GM19193 (cell line): Measurements from ENCODE around the gene KIR3DL1.
"Not testable (repeated sequence)": the region's sequence is repeated elsewhere in the genome, so short reads cannot be mapped to it uniquely, and the experiment has no call there.

Experiments used
- POLR2A ChIP-seq: IDR thresholded peaks from 4 replicates; pipeline ENCODE4 v1.6.1; 2011; ENCODE audit not compliant: insufficient read depth, insufficient read length; ENCODE audit errors: extremely low read depth

KIR3DL1 gene

DNA sequence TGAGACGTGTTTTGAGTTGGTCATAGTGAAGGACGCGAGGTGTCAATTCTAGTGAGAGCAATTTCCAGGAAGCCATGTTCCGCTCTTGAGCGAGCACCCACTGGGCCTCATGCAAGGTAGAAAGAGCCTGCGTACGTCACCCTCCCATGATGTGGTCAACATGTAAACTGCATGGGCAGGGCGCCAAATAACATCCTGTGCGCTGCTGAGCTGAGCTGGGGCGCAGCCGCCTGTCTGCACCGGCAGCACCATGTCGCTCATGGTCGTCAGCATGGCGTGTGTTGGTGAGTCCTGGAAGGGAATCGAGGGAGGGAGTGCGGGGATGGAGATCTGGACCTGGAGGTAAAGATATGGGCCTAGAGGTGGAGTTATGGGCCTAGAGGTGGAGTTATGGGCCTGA, at the start of gene KIR3DL1:
KIR3DL1 (plus strand) TSS at position 218 of the 400 bp plus-strand sequence.
- TF ChIP-seq POLR2A = not testable (repeated sequence)

DNA sequence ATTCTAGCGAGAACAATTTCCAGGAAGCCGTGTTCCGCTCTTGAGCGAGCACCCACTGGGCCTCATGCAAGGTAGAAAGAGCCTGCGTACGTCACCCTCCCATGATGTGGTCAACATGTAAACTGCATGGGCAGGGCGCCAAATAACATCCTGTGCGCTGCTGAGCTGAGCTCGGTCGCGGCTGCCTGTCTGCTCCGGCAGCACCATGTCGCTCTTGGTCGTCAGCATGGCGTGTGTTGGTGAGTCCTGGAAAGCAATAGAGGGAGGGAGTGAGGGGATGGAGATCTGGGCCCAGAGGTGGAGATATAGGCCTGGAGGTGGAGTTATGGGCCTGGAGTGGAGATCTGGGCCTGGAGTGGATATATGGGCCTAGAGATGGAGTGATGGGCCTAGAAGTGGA, 46.6 kb upstream of the KIR3DL1 start, which contains the start of gene KIR2DL1:
KIR2DL1 (plus strand) TSS at position 148 of the 400 bp plus-strand sequence; CDS start at position 206, 58 bp downstream.
- TF ChIP-seq POLR2A = not testable (repeated sequence)

DNA sequence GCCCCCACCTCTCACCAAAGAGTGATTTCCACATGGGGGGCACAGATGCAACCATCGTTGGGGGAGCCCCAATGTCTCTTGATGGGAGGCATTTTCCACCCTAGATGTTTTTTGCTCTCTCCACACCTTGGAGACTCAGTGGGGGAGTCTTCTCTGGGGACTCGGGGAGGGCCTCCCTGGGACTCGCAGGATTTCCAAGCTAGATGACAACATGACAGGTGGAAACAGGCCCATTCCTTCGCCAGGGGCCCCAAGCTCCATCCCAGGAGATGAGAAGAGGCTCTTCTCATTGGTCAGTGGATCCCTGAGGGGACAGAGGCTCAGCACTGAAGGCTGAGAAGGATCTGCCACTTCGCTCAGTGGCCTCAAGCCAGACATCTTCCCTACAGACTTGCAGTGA, 25.6 kb upstream of the KIR3DL1 start:
- no peak for TF ChIP-seq POLR2A

DNA sequence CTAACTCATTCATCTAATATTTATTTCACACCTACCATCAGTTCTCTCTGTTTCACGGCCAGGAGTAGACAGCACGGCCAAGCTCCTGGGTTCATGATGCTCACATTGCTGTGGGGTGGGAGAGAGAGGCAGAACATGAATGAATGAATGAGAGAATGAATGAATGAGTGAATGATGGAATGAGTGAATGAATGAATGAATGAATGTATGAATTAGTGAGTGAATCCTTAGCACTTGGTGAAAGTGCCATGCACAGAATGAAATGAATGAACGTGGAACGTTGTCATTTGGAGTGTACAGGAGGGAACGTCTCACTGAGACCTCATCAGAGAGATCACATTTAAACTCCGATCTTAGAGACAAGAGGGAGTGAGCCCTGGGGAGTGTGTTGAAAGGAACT, 24.8 kb upstream of the KIR3DL1 start:
- TF ChIP-seq POLR2A = no peak

DNA sequence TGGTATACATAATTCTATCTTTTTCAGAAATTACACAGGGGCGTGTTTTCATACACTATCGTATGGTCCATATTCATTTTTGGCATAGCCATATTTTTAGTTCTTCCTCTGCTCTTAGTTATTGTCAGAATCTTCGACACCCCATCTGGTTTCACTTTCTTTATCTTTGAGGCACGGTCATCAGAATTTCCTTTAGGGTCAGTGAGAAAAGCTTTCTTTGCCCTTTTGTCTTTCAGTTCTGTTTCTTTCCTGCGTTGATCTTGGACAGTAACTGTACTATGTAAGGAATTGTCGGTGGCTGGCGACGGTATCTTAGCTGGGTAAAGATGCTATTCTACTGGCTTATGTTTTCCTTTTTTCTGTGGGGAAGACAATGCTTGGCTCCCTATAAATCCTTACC, 23.5 kb upstream of the KIR3DL1 start:
- no peak for TF ChIP-seq POLR2A

DNA sequence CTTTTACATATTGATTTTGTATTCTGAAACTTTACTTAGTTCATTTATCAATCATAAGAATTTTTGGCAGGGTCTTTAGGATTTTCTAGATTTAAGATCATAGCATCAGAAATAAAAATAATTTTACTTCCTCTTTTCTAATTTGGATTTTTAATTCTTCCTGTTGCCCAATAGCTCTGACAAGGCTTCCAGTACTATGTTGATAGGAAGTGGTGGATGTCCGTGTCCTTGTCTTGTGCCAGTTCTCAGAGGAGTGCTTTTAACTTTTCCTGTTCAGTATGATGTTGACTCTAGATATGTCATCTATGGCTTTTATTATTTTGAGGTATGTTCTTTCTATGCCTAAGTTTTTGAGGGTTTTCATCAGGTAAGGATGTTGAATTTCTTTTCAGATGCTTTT, 20.5 kb upstream of the KIR3DL1 start:
- TF ChIP-seq POLR2A = no peak

DNA sequence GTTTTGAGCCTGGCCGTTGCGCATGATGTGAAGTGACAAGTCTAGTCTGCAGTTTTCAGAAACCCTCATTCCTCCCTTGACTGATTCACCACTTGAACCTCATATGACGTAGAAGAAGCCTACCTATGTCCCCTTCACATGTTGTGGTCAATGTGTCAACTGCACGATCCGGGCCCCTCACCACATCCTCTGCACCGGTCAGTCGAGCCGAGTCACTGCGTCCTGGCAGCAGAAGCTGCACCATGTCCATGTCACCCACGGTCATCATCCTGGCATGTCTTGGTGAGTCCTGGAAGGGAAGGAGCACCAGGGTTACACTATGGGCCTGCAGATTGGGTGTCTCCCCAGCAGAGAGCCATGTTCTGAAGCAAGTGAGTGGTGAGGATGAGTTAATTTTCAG, 12.9 kb upstream of the KIR3DL1 start, which contains the start of gene KIR2DL4:
KIR2DL4 (plus strand) TSS at position 201 of the 400 bp plus-strand sequence; CDS start at position 243, 42 bp downstream.
- no peak for TF ChIP-seq POLR2A

DNA sequence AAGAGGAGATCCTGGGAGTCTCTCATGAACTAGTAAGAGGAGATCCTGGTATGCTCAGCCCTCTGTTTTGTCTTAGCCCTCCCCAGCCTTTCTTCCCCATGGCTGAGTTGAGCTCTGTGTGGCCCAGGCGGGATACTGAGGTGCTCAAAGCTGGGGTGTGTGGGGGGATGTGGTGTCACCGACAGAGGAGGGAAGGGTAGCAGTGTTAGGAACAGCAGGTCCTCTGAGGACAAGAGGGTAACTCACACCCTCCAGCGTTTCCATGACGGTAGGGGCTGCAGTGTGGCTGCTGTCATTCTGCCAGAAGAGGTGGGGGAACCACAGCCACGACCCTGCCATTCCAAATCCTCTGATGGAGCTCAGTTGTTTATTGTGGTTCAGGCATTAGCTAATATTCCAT, 12.2 kb upstream of the KIR3DL1 start:
- no peak for TF ChIP-seq POLR2A

DNA sequence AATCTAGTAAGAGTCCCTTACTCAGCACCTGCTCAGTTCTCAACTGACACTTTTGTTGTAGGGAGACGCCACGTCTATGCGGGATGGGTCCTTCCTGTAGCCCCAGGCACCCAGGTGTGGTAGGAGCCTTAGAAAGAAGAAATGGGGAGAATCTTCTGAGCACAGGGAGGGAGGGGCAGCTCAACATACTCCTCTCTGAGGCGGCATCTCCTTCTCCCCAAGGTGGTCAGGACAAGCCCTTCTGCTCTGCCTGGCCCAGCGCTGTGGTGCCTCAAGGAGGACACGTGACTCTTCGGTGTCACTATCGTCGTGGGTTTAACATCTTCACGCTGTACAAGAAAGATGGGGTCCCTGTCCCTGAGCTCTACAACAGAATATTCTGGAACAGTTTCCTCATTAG, 11.7 kb upstream of the KIR3DL1 start:
- no peak for TF ChIP-seq POLR2A

DNA sequence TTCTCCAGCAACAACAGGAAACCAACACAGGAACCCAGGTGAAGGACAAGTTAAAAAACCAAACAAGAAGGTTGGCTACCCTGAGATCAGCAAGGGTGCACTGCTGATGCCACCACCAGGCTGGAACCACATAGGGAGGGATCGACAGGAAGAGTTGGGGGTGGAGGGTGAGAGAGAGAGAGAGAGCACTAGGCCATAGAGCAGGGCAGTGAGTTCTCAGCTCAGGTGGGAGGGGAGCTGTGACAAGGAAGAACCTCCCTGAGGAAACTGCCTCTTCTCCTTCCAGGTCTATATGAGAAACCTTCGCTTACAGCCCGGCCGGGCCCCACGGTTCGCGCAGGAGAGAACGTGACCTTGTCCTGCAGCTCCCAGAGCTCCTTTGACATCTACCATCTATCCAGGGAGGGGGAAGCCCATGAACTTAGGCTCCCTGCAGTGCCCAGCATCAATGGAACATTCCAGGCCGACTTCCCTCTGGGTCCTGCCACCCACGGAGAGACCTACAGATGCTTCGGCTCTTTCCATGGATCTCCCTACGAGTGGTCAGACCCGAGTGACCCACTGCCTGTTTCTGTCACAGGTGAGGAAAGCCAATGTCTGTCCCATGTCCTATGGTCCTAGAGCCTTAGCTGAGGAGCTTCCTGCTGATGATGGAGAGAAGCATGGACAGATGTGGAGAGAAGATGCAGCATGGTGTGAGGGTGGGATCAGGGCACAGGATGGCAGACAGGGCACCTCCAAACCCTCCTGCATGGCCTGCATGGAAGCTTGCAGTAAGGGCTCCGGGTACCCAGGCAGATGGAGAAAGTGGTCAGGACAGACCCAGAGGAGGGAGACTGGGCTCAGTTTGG, 10.4 kb upstream of the KIR3DL1 start:
- TF ChIP-seq POLR2A = no peak

DNA sequence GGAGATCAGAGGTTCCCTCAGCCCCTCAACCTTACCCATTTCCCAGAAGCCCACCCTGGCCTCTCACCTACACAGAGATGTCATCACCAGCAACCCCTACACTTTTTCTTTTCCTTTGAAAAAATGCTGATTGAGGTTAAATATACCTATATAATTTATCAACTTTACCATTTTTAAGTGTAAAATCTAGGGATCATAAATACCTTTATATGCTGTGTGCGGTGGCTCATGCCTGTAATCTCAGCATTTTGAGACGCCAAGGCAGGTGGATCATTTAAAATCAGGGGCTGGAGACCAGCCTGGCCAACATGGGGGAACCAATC, 9.8 kb upstream of the KIR3DL1 start:
- no peak for TF ChIP-seq POLR2A

DNA sequence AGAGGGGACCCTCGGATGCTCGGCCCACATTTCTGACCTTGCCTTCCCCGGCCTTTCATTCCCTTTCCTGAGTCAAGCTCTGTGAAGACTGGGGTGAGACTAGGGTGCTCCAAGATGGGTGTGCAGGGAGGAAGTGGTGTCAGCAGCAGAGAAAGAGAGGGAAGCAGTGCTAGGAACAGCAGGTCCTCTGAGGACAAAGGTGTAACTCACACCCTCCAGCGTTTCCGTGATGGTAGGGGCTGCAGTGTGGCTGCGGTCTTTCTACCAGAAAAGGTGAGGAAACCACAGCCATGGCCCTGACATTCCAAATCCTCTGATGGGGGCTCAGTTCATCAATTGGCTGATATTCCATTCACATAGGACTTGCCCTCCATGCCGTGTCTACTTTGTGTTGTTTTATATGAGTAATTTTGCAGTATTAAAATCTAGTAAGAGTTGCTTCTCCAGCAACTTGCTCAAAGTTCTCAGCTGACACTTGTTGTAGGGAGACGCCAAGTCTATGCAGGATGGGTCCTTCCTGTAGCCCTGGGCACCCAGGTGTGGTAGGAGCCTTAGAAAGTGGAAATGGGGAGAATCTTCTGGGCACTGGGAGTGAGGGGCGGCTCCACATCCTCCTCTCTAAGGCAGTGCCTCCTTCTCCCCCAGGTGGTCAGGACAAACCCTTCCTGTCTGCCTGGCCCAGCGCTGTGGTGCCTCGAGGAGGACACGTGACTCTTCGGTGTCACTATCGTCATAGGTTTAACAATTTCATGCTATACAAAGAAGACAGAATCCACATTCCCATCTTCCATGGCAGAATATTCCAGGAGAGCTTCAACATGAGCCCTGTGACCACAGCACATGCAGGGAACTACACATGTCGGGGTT, 1.6 kb downstream of the KIR3DL1 start:
- no peak for TF ChIP-seq POLR2A

DNA sequence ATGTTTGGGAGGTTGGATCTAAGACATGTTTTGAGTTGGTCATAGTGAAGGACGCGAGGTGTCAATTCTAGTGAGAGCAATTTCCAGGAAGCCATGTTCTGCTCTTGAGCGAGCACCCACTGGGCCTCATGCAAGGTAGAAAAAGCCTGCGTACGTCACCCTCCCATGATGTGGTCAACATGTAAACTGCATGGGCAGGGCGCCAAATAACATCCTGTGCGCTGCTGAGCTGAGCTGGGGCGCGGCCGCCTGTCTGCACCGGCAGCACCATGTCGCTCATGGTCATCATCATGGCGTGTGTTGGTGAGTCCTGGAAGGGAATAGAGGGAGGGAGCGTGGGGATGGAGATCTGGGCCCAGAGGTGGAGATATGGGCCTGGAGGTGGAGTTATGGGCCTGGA, 16.2 kb downstream of the KIR3DL1 start, which contains the start of gene KIR2DS4:
KIR2DS4 (plus strand) TSS at position 181 of the 400 bp plus-strand sequence.
- not testable (repeated sequence) for TF ChIP-seq POLR2A

DNA sequence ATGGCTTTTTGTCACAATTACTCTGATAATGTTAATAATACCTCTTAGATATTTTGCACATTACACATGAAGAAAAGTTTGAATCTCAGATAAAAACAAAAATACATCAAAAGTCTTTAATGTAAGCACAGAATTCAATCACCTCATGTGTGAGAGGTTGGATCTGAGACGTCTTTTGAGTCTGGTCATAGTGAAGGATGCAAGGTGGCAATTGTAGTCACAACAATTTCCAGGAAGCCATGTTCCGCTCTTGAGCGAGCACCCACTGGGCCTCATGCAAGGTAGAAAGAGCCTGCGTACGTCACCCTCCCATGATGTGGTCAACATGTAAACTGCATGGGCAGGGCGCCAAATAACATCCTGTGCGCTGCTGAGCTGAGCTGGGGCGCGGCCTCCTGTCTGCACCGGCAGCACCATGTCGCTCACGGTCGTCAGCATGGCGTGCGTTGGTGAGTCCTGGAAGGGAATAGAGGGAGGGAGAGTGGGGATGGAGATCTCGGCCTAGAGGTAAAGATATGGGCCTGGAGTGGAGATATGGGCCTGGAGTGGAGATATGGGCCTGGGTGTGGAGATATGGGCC, 33.9 kb downstream of the KIR3DL1 start, which contains the start of gene KIR3DL2:
KIR3DL2 (plus strand) TSS at position 383 of the 580 bp plus-strand sequence; CDS start at position 416, 33 bp downstream.
- TF ChIP-seq POLR2A = not testable (repeated sequence)

DNA sequence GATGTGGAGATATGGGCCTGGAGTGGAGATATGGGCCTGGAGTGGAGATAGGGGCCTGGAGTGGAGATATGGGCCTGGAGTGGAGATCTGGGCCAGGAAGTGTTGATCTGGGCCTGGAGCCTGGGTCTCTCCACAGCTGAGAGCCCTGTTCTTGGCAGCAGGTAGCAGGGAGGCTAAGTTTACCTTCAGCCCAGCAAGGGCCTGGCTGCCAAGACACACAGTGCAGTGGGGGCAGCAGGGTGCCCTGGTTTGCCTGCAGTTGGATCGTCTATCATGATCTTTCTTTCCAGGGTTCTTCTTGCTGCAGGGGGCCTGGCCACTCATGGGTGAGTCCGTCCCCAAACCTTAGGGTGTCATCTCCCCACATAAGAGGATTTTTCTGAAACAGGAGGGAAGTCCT, 34.7 kb downstream of the KIR3DL1 start:
- TF ChIP-seq POLR2A = no peak
